Mucosa of gallbladder (tissue), 1 donor: ENCODE results near the gene MYO9A. TPM values are rescaled to one million over a fixed set of nuclear protein-coding genes. Genes with fewer than 3 reads are reported as not detected.
A peak's percentile ranks its signal among the peaks of the same experiment; 100 is the strongest.
"Not testable (repeated sequence)": the region's sequence is repeated elsewhere in the genome, so short reads cannot be mapped to it uniquely, and the experiment has no call there.

Source experiments
- DNase-seq: peaks from one replicate; pipeline ENCODE4 v3.0.0-alpha.2; 2020; ENCODE audit warnings: low spot score
- total RNA-seq: library from RNA; stranded (reverse); gene quantifications from one replicate; pipeline ENCODE4 v1.2.1, GENCODE V29; 2021
- donor health status: DM: no; HTN: no; CAD: no.

The MYO9A gene
- total RNA-seq, 1 donor from 2014 or later, result 33.4 TPM

- DNase-seq, result no peak
These were observed 25.3 kb downstream of the MYO9A start for GRCh38 chr15:72092691-72093090.

GRCh38 chr15:72092006-72092405 lies 25.9 kb downstream of the MYO9A start:
- DNase-seq, result no peak

GRCh38 chr15:72086920-72087648 lies 30.9 kb downstream of the MYO9A start:
- no peak for DNase-seq

- peak; percentile 38 for DNase-seq
These were observed 31.8 kb downstream of the MYO9A start for GRCh38 chr15:72086010-72086697.

DNA sequence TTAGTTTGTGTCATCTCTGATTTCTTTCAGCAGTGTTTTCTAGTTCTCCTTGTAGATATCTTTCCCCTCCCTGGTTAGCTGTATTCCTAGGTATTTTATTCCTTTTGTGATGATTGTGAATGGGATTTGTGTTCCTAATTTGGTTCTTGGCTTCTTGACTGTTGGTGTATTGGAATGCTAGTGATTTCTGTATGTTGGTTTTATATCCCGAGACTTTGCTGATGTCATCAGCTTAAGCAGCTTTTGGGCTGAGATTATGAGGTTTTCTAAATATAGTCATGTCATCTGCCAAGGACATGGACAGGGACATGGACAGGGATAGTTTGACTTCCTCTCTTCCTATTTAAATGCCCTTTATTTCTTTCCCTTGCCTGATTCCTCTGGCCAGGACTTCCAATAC lies 35.8 kb downstream of the MYO9A start:
- no peak for DNase-seq

GRCh38 chr15:72078887-72079286 lies 39.1 kb downstream of the MYO9A start:
- no peak for DNase-seq

DNA sequence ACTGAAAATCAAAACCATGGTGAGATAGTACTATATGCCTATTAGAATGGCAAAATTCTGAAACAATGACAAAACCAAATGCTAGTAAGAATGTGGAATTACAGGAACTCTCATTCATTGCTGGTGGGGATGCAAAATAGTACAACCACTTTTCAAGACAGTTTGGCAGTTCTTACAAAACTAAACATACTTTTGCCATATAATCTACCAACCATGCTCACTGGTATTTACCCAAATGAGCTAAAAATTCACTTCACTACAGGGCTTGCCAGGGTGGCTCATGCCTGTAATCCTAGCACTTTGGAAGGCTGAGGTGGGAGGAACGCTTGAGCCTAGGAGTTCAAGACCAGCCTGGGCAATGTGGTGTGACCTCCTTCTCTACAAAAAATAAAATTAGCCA lies 40.0 kb downstream of the MYO9A start:
- DNase-seq, result no peak

DNA sequence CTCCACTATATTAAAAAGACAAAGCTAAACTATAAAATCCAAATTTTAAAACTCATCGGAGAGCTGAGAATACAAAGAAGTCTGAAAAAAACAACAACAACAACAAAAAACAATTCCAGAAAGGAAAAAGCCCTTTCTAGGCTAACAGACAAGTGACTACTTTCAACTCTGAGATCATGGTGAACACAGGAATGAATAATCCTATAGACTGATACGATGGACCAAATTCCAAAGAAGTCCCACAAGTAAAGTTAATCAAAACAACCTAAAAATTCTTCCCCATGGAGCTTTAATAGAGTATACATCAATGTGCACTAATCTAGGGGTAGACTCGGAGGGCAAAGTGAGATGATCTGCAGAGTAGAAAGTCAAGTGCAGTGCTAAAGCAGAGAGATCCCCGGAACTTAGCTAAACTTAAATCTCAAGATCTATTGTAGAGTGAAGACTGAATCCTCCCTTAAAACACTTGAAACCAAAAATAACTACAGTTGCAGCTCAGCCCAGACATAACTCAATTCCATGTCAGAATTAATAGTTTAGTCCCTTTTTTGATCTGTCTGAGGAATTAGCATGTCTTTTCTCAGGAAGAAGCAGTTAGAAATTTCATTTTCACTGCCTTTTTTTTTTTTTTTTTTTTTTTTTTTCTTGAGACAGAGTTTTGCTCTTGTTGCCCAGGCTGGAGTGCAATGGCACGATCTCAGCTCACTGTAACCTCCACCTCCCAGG lies 43.5 kb downstream of the MYO9A start:
- DNase-seq, result no peak

DNA sequence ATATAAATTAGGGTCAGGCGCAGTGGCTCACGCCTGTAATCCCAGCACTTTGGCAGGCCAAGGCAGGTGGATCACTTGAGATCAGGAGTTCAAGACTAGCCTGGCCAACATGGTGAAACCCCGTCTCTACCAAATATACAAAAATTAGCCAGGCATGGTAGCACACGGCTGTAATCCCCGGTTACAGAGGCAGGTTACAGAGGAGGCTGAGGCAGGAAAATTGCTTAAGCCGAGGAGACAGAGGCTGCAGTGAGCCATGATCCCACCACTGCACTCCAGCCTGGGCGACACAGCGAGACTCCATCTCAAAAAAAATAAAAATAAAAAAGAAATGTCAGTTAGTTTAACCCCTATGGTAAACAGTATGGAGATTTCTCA lies 46.5 kb downstream of the MYO9A start:
- DNase-seq, result not testable (repeated sequence)

- DNase-seq, result no peak
These were observed 47.0 kb downstream of the MYO9A start for GRCh38 chr15:72070817-72071447.

DNA sequence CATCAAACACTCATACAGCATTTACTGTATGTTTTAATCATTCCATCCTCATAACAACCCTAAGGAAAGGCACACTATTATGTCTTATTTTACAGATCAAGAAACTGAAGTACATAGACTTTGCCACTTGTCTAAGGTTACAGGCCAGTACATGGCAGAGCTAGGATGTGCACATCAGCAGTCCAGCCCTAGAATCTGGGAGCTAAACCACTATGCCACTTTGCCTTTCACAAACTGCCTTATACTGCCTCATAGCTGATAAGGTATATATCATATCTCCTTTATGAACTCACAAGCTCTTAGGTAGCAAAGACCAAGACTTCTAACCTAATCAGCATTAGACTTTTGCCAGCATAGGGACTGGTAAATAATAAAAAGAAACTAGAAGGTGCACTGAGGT lies 49.1 kb downstream of the MYO9A start:
- DNase-seq, result no peak

- DNase-seq, result no peak
These were observed 52.1 kb downstream of the MYO9A start for GRCh38 chr15:72065801-72066200.

DNA sequence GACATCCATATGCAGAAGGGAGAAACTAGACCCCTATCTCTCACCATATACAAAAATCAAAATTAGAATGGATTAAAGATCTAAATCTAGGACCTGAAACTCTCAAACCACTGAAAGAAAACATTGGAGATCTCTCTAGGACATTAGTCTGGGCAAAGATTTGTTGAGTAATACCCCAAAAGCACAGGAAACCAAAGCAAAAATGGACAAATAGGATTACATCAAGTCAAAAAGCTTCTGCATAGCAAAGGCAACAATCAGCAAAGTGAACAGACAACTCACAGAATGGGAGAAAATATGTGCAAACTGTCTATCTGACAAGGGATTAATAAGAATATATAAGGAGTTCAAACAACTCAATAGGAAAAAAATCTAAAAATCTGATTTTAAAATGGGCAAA lies 54.8 kb downstream of the MYO9A start:
- DNase-seq, result no peak

DNA sequence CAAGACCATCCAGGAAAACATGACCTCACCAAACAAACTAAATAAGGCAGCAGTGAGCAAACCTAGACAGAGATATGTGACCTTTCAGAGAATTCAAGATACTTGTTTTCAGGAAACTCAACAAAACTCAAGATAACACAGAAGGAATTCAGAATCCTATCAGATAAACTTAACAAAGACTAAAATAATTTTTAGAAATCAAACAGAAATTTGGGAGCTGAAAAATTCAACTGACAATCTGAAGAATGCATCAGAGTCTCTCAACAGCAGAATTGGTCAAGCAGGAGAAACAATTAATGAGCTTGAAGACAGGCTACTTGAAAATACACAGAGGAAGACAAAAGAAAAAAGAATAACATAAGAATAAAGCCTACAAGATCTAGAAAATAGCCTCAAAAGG lies 55.6 kb downstream of the MYO9A start:
- no peak for DNase-seq

DNA sequence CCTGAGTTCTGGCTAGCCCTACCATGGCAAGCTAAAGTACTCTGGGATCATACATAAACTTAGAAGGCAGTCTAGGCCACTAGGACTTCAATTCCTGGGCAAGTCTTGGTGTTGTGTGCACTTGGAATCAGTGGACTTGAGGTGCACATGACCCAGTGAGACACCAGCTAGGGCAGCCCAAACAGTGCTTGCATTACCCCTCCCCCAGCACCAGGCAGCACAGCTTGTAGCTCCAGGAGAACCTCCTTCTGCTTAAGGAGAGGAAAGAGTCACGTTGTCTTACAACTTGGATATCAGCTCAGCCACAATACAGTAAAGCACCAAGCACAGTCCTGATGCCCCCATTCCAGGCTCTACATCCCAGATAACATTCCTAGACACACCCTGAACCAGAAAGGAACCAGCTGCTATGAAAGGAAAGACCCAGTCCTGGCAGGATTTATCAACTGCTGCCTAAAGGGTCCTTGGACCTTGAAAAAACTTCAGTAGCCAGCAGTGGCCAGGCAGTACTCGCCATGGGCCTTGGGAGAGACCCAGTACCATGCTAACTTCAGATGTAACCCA lies 57.2 kb downstream of the MYO9A start:
- DNase-seq, result no peak

DNA sequence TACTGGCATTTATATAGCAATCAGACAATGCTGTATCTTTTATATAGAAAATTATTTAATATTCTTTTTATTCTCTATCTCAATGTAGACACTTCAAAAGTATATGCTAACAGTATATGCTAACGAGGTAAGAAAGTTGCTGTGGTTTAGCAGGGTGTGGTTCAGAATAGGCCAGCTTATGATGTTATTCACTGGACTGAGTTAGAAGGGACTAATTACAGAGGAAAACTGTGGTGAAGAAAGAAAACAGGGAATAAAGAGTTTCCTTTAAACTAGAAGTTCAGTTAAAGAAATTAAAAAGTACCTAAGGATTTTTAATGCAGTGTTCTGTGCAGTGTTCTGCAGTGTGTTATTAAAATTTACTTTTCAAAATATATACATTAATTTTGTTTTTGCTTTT lies 59.4 kb downstream of the MYO9A start:
- no peak for DNase-seq

DNA sequence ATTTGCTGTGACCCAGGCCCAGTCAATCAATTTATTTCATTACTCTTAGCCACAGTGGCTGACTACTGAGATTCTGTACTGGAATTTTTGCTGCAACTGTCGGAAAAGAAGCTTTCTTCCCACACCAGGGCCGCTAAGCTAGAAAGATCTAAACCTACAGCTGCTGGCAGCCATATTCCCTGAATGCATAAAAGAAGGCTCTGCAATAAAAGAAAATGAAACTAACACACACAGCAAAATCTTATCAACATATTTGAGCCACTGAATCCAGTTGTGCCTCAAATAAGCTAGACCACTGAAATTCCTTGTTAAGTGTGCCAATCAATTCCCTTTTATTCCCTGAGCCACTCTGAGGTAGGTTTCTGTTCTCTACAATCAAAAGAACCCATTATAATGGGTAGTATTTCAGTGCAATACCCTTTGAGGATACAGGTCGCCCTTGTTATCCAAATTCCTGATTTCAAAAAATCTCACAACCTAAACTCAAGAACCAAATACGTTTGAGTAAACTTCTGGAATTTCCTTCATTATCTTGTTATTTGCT lies 60.3 kb downstream of the MYO9A start:
- DNase-seq, result no peak

GRCh38 chr15:72056217-72056616 lies 61.7 kb downstream of the MYO9A start:
- not testable (repeated sequence) for DNase-seq

- DNase-seq, result not testable (repeated sequence)
These were observed 64.7 kb downstream of the MYO9A start for GRCh38 chr15:72053297-72053696.

- DNase-seq, result no peak
These were observed 67.2 kb downstream of the MYO9A start for GRCh38 chr15:72050700-72051099.

DNA sequence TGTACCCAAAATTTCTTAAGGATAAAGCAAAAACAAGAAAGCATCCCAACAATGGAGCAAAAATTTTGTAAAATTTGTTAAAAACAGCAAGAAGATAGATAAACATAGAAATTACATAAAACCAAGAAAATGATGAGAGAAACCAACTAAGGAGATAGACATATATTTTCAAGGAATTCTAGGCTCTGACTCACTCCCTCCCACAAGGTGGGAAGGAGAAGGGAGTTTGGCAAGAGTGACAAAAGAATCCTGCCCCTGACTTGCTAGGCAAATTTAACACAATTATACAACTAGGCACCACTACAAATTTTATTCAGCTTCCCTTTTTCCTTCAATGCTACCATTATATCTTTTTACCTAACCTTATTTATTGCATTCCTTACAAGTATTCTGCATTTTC lies 70.9 kb downstream of the MYO9A start:
- no peak for DNase-seq

DNA sequence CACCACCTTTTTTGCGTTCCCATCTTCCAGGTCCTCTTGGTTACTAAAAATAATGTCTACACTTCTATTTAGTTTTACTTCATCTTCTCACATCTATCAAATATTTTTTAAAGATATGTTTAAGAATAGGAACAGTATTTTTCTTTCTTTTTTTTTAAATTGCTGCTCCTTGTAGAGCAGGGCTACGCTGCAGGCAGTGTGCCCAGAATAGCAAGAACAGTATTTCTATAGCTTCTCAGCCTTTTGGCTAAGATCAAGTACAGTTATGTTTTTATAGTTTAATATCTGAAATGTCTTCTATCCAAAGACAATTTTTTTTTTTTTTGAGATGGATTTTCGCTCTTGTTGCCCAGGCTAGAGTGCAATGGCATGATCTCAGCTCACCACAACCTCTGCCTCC lies 73.0 kb downstream of the MYO9A start:
- no peak for DNase-seq
